Activated CD4-positive, alpha-beta memory T cell treated with anti-CD3 and anti-CD28 coated beads for 36 hours (primary cell): ENCODE measurements around the gene FMN1. TPM values are rescaled to one million over a fixed set of nuclear protein-coding genes. Genes with fewer than 3 reads are reported as not detected.

ENCODE experiments used
- CTCF ChIA-PET: fragments of 350-600 bp; sonication (Branson Sonifier 250); formaldehyde crosslinking; loops from one replicate; lab custom pipeline; 2021; ENCODE audit warnings: antibody characterized with exemption, inconsistent platforms; lab: Charles Lee
- POLR2A ChIA-PET: fragments of 350-600 bp; sonication (Branson Sonifier 250); formaldehyde crosslinking; loops from one replicate; lab custom pipeline; 2021; ENCODE audit warnings: antibody characterized with exemption; lab: Charles Lee
- DNase-seq: peaks from one replicate; pipeline ENCODE4 v3.0.0-alpha.2; 2020
- H3K27ac Mint-ChIP-seq: one replicate; pipeline ENCODE4 v1.8.0; 2021; ENCODE audit warnings: mixed read lengths
- H3K27me3 Mint-ChIP-seq: one replicate; pipeline ENCODE4 v1.8.0; 2021; ENCODE audit warnings: mixed read lengths
- H3K36me3 Mint-ChIP-seq: one replicate; pipeline ENCODE4 v1.8.0; 2021; ENCODE audit warnings: mixed read lengths
- H3K4me1 Mint-ChIP-seq: one replicate; pipeline ENCODE4 v1.8.0; 2021; ENCODE audit warnings: low read depth, mixed read lengths
- H3K4me3 Mint-ChIP-seq: one replicate; pipeline ENCODE4 v1.8.0; 2021; ENCODE audit warnings: mild to moderate bottlenecking, mixed read lengths
- H3K9me3 Mint-ChIP-seq: one replicate; pipeline ENCODE4 v1.8.0; 2021; ENCODE audit warnings: mixed read lengths
- intact Hi-C: fragments of 100-400 bp; cut with micrococcal nuclease; formaldehyde crosslinking; loops from one replicate; pipeline ENCODE4 v1.15.1; 2023
- total RNA-seq, 2 experiments: library from RNA; stranded (reverse); gene quantifications; one replicate each; pipeline ENCODE4 v1.2.3, GENCODE V29; 2021

The FMN1 gene
- total RNA-seq, 2 experiments from 2014 or later, result 0.05 TPM; not detected in 1

GRCh38 chr15:32790352-32790999 is 404.0 kb downstream of the FMN1 start:
- CTCF ChIA-PET, result no interaction called here
- intact Hi-C loops, result no loop called here

GRCh38 chr15:32787949-32788348 is 406.6 kb downstream of the FMN1 start:
- Mint-ChIP-seq H3K4me3 (no peak overlapping the region), H3K27ac (no peak overlapping the region), H3K36me3 (no peaks in the 10 kb centered on the region), H3K4me1 (no peaks in the 10 kb centered on the region), H3K27me3 (no peaks in the 10 kb centered on the region), H3K9me3 (no peaks in the 10 kb centered on the region)
- DNase-seq, result no peak
- CTCF ChIA-PET, result no interaction called here
- POLR2A ChIA-PET, result no interaction called here
- intact Hi-C loops, result no loop called here

More at GRCh38 chr15:32790352-32790999, 404.0 kb downstream of the FMN1 start:
- H3K36me3 Mint-ChIP-seq, result no peaks in the 10 kb centered on the region
- no peaks in the 10 kb centered on the region for H3K27me3 Mint-ChIP-seq
- no peak overlapping the region for H3K27ac Mint-ChIP-seq
- H3K4me1 Mint-ChIP-seq, result no peaks in the 10 kb centered on the region
- no peak for DNase-seq
- H3K9me3 Mint-ChIP-seq, result no peaks in the 10 kb centered on the region
- POLR2A ChIA-PET, result no interaction called here
- no peak overlapping the region for H3K4me3 Mint-ChIP-seq

- Mint-ChIP-seq H3K4me1 (no peaks in the 10 kb centered on the region), H3K9me3 (no peaks in the 10 kb centered on the region), H3K36me3 (no peaks in the 10 kb centered on the region), H3K4me3 (no peak overlapping the region), H3K27me3 (peaks cover under 1% of the 10 kb centered on the region), H3K27ac (no peak overlapping the region)
- DNase-seq, result no peak
- intact Hi-C loops, result no loop called here
- POLR2A ChIA-PET, result no interaction called here
- CTCF ChIA-PET, result no interaction called here
Measured at GRCh38 chr15:32786906-32787305, 407.6 kb downstream of the FMN1 start.

- CTCF ChIA-PET, result no interaction called here
- no peak overlapping the region for H3K27ac Mint-ChIP-seq
- peaks cover 5% of the 10 kb centered on the region for H3K27me3 Mint-ChIP-seq
- H3K4me3 Mint-ChIP-seq, result no peak overlapping the region
- no peaks in the 10 kb centered on the region for H3K36me3 Mint-ChIP-seq
- no peaks in the 10 kb centered on the region for H3K9me3 Mint-ChIP-seq
- no peaks in the 10 kb centered on the region for H3K4me1 Mint-ChIP-seq
- POLR2A ChIA-PET, result no interaction called here
- intact Hi-C loops, result no loop called here
- no peak for DNase-seq
Measured at GRCh38 chr15:32784581-32784980, 409.9 kb downstream of the FMN1 start.

- no peaks in the 10 kb centered on the region for H3K36me3 Mint-ChIP-seq
- peaks cover 7% of the 10 kb centered on the region for H3K9me3 Mint-ChIP-seq
- no peak overlapping the region for H3K4me3 Mint-ChIP-seq
- no peaks in the 10 kb centered on the region for H3K4me1 Mint-ChIP-seq
- no peak overlapping the region for H3K27ac Mint-ChIP-seq
- POLR2A ChIA-PET, result no interaction called here
- CTCF ChIA-PET, result no interaction called here
- DNase-seq, result no peak
- intact Hi-C loops, result no loop called here
- peaks cover 5% of the 10 kb centered on the region for H3K27me3 Mint-ChIP-seq
Measured at GRCh38 chr15:32781781-32782180, 412.7 kb downstream of the FMN1 start.

GRCh38 chr15:32778391-32779176 is 415.9 kb downstream of the FMN1 start:
- H3K36me3 Mint-ChIP-seq, result no peaks in the 10 kb centered on the region
- ChIA-PET CTCF (no interaction called here), POLR2A (no interaction called here)
- no peak for DNase-seq
- H3K27ac Mint-ChIP-seq, result no peak overlapping the region
- H3K4me1 Mint-ChIP-seq, result no peaks in the 10 kb centered on the region
- H3K9me3 Mint-ChIP-seq, result peaks cover 7% of the 10 kb centered on the region
- intact Hi-C loops, result no loop called here
- peaks cover 10% of the 10 kb centered on the region for H3K27me3 Mint-ChIP-seq
- H3K4me3 Mint-ChIP-seq, result no peak overlapping the region

- intact Hi-C loops, result no loop called here
- no peak overlapping the region for H3K27ac Mint-ChIP-seq
- H3K9me3 Mint-ChIP-seq, result peaks cover 7% of the 10 kb centered on the region
- no peaks in the 10 kb centered on the region for H3K4me1 Mint-ChIP-seq
- ChIA-PET POLR2A (no interaction called here), CTCF (no interaction called here)
- H3K4me3 Mint-ChIP-seq, result no peak overlapping the region
- DNase-seq, result no peak
- no peaks in the 10 kb centered on the region for H3K36me3 Mint-ChIP-seq
- peaks cover 7% of the 10 kb centered on the region for H3K27me3 Mint-ChIP-seq
Measured at GRCh38 chr15:32775103-32775502, 419.4 kb downstream of the FMN1 start.

GRCh38 chr15:32774022-32774421 is 420.5 kb downstream of the FMN1 start:
- Mint-ChIP-seq H3K27ac (no peak overlapping the region), H3K36me3 (no peaks in the 10 kb centered on the region)
- intact Hi-C loops, result no loop called here

GRCh38 chr15:32767236-32767635 is 427.3 kb downstream of the FMN1 start:
- no peak for DNase-seq
- ChIA-PET POLR2A (no interaction called here), CTCF (no interaction called here)
- H3K9me3 Mint-ChIP-seq, result no peaks in the 10 kb centered on the region
- H3K4me1 Mint-ChIP-seq, result no peaks in the 10 kb centered on the region
- intact Hi-C loops, result no loop called here
- H3K27ac Mint-ChIP-seq, result no peak overlapping the region
- peaks cover 6% of the 10 kb centered on the region for H3K27me3 Mint-ChIP-seq
- no peaks in the 10 kb centered on the region for H3K36me3 Mint-ChIP-seq
- no peak overlapping the region for H3K4me3 Mint-ChIP-seq

More at GRCh38 chr15:32774022-32774421, 420.5 kb downstream of the FMN1 start:
- Mint-ChIP-seq H3K4me3 (no peak overlapping the region), H3K9me3 (peaks cover 5% of the 10 kb centered on the region), H3K4me1 (no peaks in the 10 kb centered on the region), H3K27me3 (peaks cover 7% of the 10 kb centered on the region)
- ChIA-PET POLR2A (no interaction called here), CTCF (interaction anchor here (0.6 kb wide), 1 partner anchor 162 kb away, joined by 3 read pairs; no protein-coding TSS in a partner anchor)
- DNase-seq, result no peak

- Mint-ChIP-seq H3K4me1 (no peaks in the 10 kb centered on the region), H3K36me3 (no peaks in the 10 kb centered on the region), H3K27me3 (peaks cover 14% of the 10 kb centered on the region), H3K4me3 (no peak overlapping the region), H3K9me3 (no peaks in the 10 kb centered on the region), H3K27ac (no peak overlapping the region)
- no peak for DNase-seq
- ChIA-PET CTCF (interaction anchor here (0.6 kb wide), 1 partner anchor 83 kb away, joined by 3 read pairs; no protein-coding TSS in a partner anchor), POLR2A (no interaction called here)
- intact Hi-C loops, result no loop called here
Measured at GRCh38 chr15:32766101-32766500, 428.4 kb downstream of the FMN1 start.

GRCh38 chr15:32765236-32765635 is 429.3 kb downstream of the FMN1 start:
- CTCF ChIA-PET, result no interaction called here
- Mint-ChIP-seq H3K27ac (no peak overlapping the region), H3K4me1 (no peaks in the 10 kb centered on the region), H3K9me3 (no peaks in the 10 kb centered on the region), H3K4me3 (no peak overlapping the region), H3K27me3 (peaks cover 18% of the 10 kb centered on the region), H3K36me3 (no peaks in the 10 kb centered on the region)
- intact Hi-C loops, result no loop called here
- POLR2A ChIA-PET, result no interaction called here
- no peak for DNase-seq

GRCh38 chr15:32763295-32763694 is 431.2 kb downstream of the FMN1 start:
- POLR2A ChIA-PET, result no interaction called here
- intact Hi-C loops, result no loop called here
- Mint-ChIP-seq H3K36me3 (no peaks in the 10 kb centered on the region), H3K4me3 (no peak overlapping the region), H3K27me3 (peaks cover 23% of the 10 kb centered on the region), H3K9me3 (no peaks in the 10 kb centered on the region), H3K4me1 (no peaks in the 10 kb centered on the region), H3K27ac (no peak overlapping the region)
- CTCF ChIA-PET, result no interaction called here
- no peak for DNase-seq
